Liver (tissue), 9 donors: ENCODE data around the gene TMEM119. TPM values are rescaled to one million over a fixed set of nuclear protein-coding genes. Genes with fewer than 3 reads are reported as not detected.

Experiments
- DNase-seq: peaks from one replicate; pipeline ENCODE4 v3.0.0-alpha.2; 2017; ENCODE audit warnings: low spot score
- H3K27ac ChIP-seq, 2 donors: one replicate each; pipeline ENCODE4 v1.7.0; 2013; ENCODE audit warnings: inconsistent platforms in 2 of 2, low read length in 2 of 2, control low read depth in 1 of 2, low read depth in 1 of 2, mild to moderate bottlenecking in 1 of 2
- H3K27me3 ChIP-seq, 4 donors: one replicate each; pipeline versions ENCODE4 v1.6.1 to v1.7.0; 2013; ENCODE audit warnings: low read length in 3 of 4, inconsistent platforms in 1 of 4, mild to moderate bottlenecking in 1 of 4, moderate library complexity in 1 of 4; ENCODE audit not compliant: control insufficient read depth in 4 of 4, insufficient read depth in 4 of 4
- H3K36me3 ChIP-seq, 4 donors: one replicate each; pipeline versions ENCODE4 v1.6.1 to v1.7.0; 2013; ENCODE audit warnings: low read length in 3 of 4, mild to moderate bottlenecking in 3 of 4, low read depth in 1 of 4, moderate library complexity in 1 of 4; ENCODE audit not compliant: control insufficient read depth in 4 of 4, insufficient read depth in 3 of 4
- H3K4me1 ChIP-seq, 4 donors: one replicate each; pipeline versions ENCODE4 v1.6.1 to v1.7.0; 2013; ENCODE audit warnings: low read length in 3 of 4, mild to moderate bottlenecking in 3 of 4, moderate library complexity in 1 of 4; ENCODE audit not compliant: control insufficient read depth in 4 of 4, insufficient read depth in 4 of 4
- H3K4me3 ChIP-seq, 3 donors: one replicate each; pipeline versions ENCODE4 v1.6.1 to v1.7.0; 2013; ENCODE audit warnings: low read length in 3 of 3, control low read depth in 1 of 3, low read depth in 1 of 3, mild to moderate bottlenecking in 1 of 3
- H3K9ac ChIP-seq, 2 donors: one replicate each; pipeline ENCODE4 v1.7.0; 2013; ENCODE audit warnings: low read length in 2 of 2, mild to moderate bottlenecking in 2 of 2, moderate library complexity in 2 of 2, control low read depth in 1 of 2, low read depth in 1 of 2
- H3K9me3 ChIP-seq, 4 donors: one replicate each; pipeline versions ENCODE4 v1.6.1 to v1.7.0; 2013; ENCODE audit warnings: low read length in 3 of 4; ENCODE audit not compliant: control insufficient read depth in 4 of 4
- EGR1 ChIP-seq, 2 donors: IDR thresholded peaks; 2 replicates each; pipeline ENCODE4 v1.6.1; 2016 to 2018; ENCODE audit warnings: antibody characterized with exemption in 2 of 2, low read depth in 2 of 2
- FOXA1 ChIP-seq: IDR thresholded peaks from 2 replicates; pipeline ENCODE4 v1.6.1; 2016; ENCODE audit warnings: antibody characterized with exemption
- HNF4A ChIP-seq, 2 donors: conservative IDR thresholded peaks; 2 replicates each; pipeline ENCODE4 v1.6.1; 2016; ENCODE audit warnings: antibody characterized with exemption in 2 of 2, mild to moderate bottlenecking in 2 of 2
- HNF4G ChIP-seq: IDR thresholded peaks from 2 replicates; pipeline ENCODE4 v1.6.1; 2016; ENCODE audit warnings: antibody characterized with exemption
- JUND ChIP-seq, 2 donors: IDR thresholded peaks; 2 replicates each; pipeline ENCODE4 v1.6.1; 2016; ENCODE audit warnings: antibody characterized with exemption in 2 of 2
- MAX ChIP-seq: IDR thresholded peaks from 2 replicates; pipeline ENCODE4 v1.6.1; 2016; ENCODE audit warnings: antibody characterized with exemption
- NR2F2 ChIP-seq: IDR thresholded peaks from 2 replicates; pipeline ENCODE4 v1.6.1; 2016; ENCODE audit warnings: antibody characterized with exemption
- RAD21 ChIP-seq, 2 donors: IDR thresholded peaks; 2 replicates each; pipeline ENCODE4 v1.6.1; 2016; ENCODE audit warnings: antibody characterized with exemption in 2 of 2, mild to moderate bottlenecking in 2 of 2
- REST ChIP-seq: IDR thresholded peaks from 2 replicates; pipeline ENCODE4 v1.6.1; 2016; ENCODE audit warnings: antibody characterized with exemption, mild to moderate bottlenecking
- TAF1 ChIP-seq: conservative IDR thresholded peaks from 2 replicates; pipeline ENCODE4 v1.6.1; 2016; ENCODE audit warnings: antibody characterized with exemption, mild to moderate bottlenecking
- YY1 ChIP-seq: IDR thresholded peaks from 2 replicates; pipeline ENCODE4 v1.6.1; 2016; ENCODE audit warnings: antibody characterized with exemption, mild to moderate bottlenecking
- WGBS: extraction: QIAGEN DNeasy Blood & Tissue Kit; methylation state at CpG from one replicate; pipeline ENCODE4 v1.1.7; 2013; 5-methylcytosine and 5-hydroxymethylcytosine counted together
- polyA plus RNA-seq, 2 donors: library from polyadenylated mRNA; stranded (reverse) in 1 of 2; unstranded in 1 of 2; fragments of 200-250 nt in 1 of 2; fragments of >200 nt in 1 of 2; fragmentation: Nextera tagmentation in 1 of 2; extraction: Ambion mirVana in 1 of 2; gene quantifications; one replicate each; pipeline versions ENCODE4 v1.2.1 to v1.2.3, GENCODE V29; 2013 to 2015
- total RNA-seq, 2 donors: library from RNA; depleted of rRNA; stranded (reverse); fragments of >200 nt; gene quantifications; one replicate each; pipeline ENCODE4 v1.2.3, GENCODE V29; 2014
- TF ChIP-seq, protein P1 (sequence below): fragments of 150-350 bp; IDR thresholded peaks from 2 replicates; pipeline ENCODE4 v1.5.1; 2017; ENCODE audit warnings: improper control_type of control experiment, low read depth, low read length; ENCODE audit not compliant: missing input control
- donor health status: healthy.
- donor health status: healthy.
- donor health status: healthy.
- donor health status: healthy.
- donor health status: healthy.

TMEM119 gene
- total and polyA plus RNA-seq, 4 donors = 0.14 to 2.6 (median 0.38) TPM

DNA sequence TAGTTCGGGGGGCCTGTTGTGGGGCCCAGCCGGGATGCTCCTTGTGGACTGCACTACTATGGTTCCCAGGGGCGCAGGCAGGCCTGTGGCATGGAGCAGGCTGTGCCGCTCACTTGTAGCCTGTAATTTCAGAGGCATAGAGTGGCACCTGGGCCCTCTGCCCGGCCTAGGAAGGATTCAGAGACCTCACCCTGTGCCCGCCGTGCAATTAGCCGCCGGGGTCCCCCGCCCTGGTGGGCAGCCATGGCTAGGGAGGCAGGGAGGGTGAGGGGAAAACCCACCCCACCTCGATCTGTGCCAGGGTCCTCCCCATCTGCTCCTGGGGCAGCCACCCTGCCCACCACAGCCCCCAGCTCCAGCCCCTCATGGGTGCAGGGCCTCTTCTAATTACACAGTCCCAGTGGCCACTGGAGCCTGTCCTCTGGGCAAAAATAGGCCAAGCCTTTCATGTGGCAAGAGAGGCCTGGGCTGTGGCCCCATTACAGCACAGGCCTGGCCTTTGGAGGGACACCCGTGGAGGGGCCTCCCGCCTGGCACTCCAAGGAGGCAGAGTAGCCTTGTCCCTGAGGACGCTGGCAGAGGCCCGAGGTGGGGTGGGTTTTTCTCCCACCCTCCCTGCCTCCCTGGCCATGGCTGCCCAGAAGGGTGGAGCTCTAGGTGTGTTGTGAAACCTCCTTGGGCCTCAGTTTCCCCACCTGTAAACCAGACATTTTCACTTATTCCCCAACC lies 5.3 kb upstream of the TMEM119 start:
- 94% methylated on average over 15 of the region's 15 CpGs for WGBS
- Histone ChIP-seq H3K4me1 (no peaks in the 10 kb centered on the region), H3K9me3 (no peaks in the 10 kb centered on the region), H3K4me3 (no peak overlapping the region), H3K9ac (no peak overlapping the region), H3K27me3 (no peaks in the 10 kb centered on the region), H3K27ac (no peak overlapping the region), H3K36me3 (no peaks in the 10 kb centered on the region)
- DNase-seq = no peak
- TF ChIP-seq YY1 = no peak
- TF ChIP-seq HNF4A (conservative IDR thresholded peaks at IDR 0.05) = no peak

- Histone ChIP-seq H3K9ac (no peak overlapping the region), H3K36me3 (no peaks in the 10 kb centered on the region), H3K27me3 (no peaks in the 10 kb centered on the region), H3K4me3 (no peak overlapping the region), H3K9me3 (no peaks in the 10 kb centered on the region), H3K27ac (no peak overlapping the region), H3K4me1 (no peaks in the 10 kb centered on the region)
- TF ChIP-seq, protein P1, sequence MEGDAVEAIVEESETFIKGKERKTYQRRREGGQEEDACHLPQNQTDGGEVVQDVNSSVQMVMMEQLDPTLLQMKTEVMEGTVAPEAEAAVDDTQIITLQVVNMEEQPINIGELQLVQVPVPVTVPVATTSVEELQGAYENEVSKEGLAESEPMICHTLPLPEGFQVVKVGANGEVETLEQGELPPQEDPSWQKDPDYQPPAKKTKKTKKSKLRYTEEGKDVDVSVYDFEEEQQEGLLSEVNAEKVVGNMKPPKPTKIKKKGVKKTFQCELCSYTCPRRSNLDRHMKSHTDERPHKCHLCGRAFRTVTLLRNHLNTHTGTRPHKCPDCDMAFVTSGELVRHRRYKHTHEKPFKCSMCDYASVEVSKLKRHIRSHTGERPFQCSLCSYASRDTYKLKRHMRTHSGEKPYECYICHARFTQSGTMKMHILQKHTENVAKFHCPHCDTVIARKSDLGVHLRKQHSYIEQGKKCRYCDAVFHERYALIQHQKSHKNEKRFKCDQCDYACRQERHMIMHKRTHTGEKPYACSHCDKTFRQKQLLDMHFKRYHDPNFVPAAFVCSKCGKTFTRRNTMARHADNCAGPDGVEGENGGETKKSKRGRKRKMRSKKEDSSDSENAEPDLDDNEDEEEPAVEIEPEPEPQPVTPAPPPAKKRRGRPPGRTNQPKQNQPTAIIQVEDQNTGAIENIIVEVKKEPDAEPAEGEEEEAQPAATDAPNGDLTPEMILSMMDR = no peak
- no peak for TF ChIP-seq RAD21 (IDR thresholded peaks at IDR 0.05)
- TF ChIP-seq FOXA1 = no peak
- no peak for TF ChIP-seq TAF1
- TF ChIP-seq JUND (IDR thresholded peaks at IDR 0.05) = no peak
- TF ChIP-seq REST = no peak
- DNase-seq = no peak
- WGBS = 94% methylated on average over 9 of the region's 9 CpGs
Measured at GRCh38 chr12:108602209-108602705, 4.4 kb upstream of the TMEM119 start.

GRCh38 chr12:108600702-108601007 lies 2.8 kb upstream of the TMEM119 start:
- Histone ChIP-seq H3K27ac (no peak overlapping the region), H3K36me3 (no peaks in the 10 kb centered on the region), H3K9ac (no peak overlapping the region), H3K4me1 (no peaks in the 10 kb centered on the region), H3K27me3 (no peaks in the 10 kb centered on the region), H3K9me3 (no peaks in the 10 kb centered on the region), H3K4me3 (no peak overlapping the region)
- TF ChIP-seq HNF4G (no peak), NR2F2 (no peak), JUND (IDR thresholded peaks at IDR 0.05) (no peak), FOXA1 (no peak), RAD21 (IDR thresholded peaks at IDR 0.05) (no peak), EGR1 (IDR thresholded peaks at IDR 0.05; ENCODE audit: low read depth in 2 of 2) (no peak), MAX (no peak), REST (no peak)
- TF ChIP-seq, protein P1 = no peak
- 63% methylated on average over 4 of the region's 4 CpGs for WGBS
- DNase-seq = no peak
